PC-3 (cell line): ENCODE measurements around the gene ACSL6.

Experiments used
- CTCF ChIP-seq: fragments of 300-600 bp; sonication (generic); conservative IDR thresholded peaks from 2 replicates; pipeline ENCODE4 v1.5.1; 2017; ENCODE audit warnings: antibody characterized with exemption, low read depth, mild to moderate bottlenecking, low read length
- EZH2 ChIP-seq: fragments of 300-600 bp; sonication (generic); IDR thresholded peaks from one replicate; pipeline ENCODE4 v1.6.1; 2017; ENCODE audit warnings: antibody characterized with exemption, mild to moderate bottlenecking, low read length; ENCODE audit not compliant: unreplicated experiment
- EZH2phosphoT487 ChIP-seq: fragments of 300-600 bp; sonication (generic); IDR thresholded peaks from 2 replicates; pipeline ENCODE4 v1.6.1; 2018; ENCODE audit warnings: mild to moderate bottlenecking, antibody characterized with exemption, low read length, borderline replicate concordance

GRCh38 chr5:131984956-131985665 is 26.3 kb downstream of the ACSL6 start:
- TF ChIP-seq CTCF (no peak), EZH2 (no peak), EZH2phosphoT487 (no peak)
